CD4-positive, CD25-positive, alpha-beta regulatory T cell (primary cell): ENCODE results near the gene MXRA7. TPM values are rescaled to one million over a fixed set of nuclear protein-coding genes. Genes with fewer than 3 reads are reported as not detected.

ENCODE experiments used
- ATAC-seq, 2 donors: fragments of 150-1000 bp; cut with Tn5 transposase; one replicate each; pipeline ENCODE4 v1.10.0; 2021; ENCODE audit warnings: low read depth in 2 of 2, moderate number of reproducible peaks in 2 of 2, moderate library complexity in 1 of 2
- DNase-seq, 3 donors: peaks; one replicate each; pipeline versions ENCODE4 v3.0.0 to v3.0.0-alpha.2; 2012 to 2022; ENCODE audit warnings: mixed read lengths in 1 of 3
- H3K27ac ChIP-seq: one replicate; pipeline ENCODE4 v1.7.0; 2013; ENCODE audit warnings: mild to moderate bottlenecking, low read length; ENCODE audit not compliant: insufficient read depth, poor library complexity, severe bottlenecking
- H3K27me3 ChIP-seq: one replicate; pipeline ENCODE4 v1.7.0; 2013; ENCODE audit warnings: low read length; ENCODE audit not compliant: control insufficient read depth, insufficient read depth
- H3K36me3 ChIP-seq: one replicate; pipeline ENCODE4 v1.7.0; 2013; ENCODE audit warnings: mild to moderate bottlenecking, low read length, moderate library complexity; ENCODE audit not compliant: control insufficient read depth, insufficient read depth
- H3K4me1 ChIP-seq: 2 replicates; pipeline ENCODE4 v1.7.0; 2013; ENCODE audit warnings: mild to moderate bottlenecking, low read length; ENCODE audit not compliant: insufficient read depth, control insufficient read depth, poor library complexity, severe bottlenecking
- H3K4me3 ChIP-seq: one replicate; pipeline ENCODE4 v1.7.0; 2013; ENCODE audit warnings: low read depth, mild to moderate bottlenecking, low read length, moderate library complexity
- H3K9me3 ChIP-seq, 2 experiments: 1 replicate in 1 of 2; 2 replicates in 1 of 2; pipeline ENCODE4 v1.7.0; 2013; ENCODE audit warnings: low read length in 2 of 2, mild to moderate bottlenecking in 1 of 2, moderate library complexity in 1 of 2; ENCODE audit not compliant: control insufficient read depth in 2 of 2
- H3K27ac Mint-ChIP-seq, 3 donors: one replicate each; pipeline ENCODE4 v1.8.0; 2020 to 2022; ENCODE audit warnings: mild to moderate bottlenecking in 3 of 3, mixed read lengths in 3 of 3, moderate library complexity in 2 of 3
- H3K27me3 Mint-ChIP-seq: one replicate; pipeline ENCODE4 v1.8.0; 2022; ENCODE audit warnings: mild to moderate bottlenecking, mixed read lengths
- H3K36me3 Mint-ChIP-seq: one replicate; pipeline ENCODE4 v1.8.0; 2020; ENCODE audit warnings: mixed read lengths
- H3K4me1 Mint-ChIP-seq, 4 donors: one replicate each; pipeline ENCODE4 v1.8.0; 2020 to 2022; ENCODE audit warnings: mixed read lengths in 4 of 4, mild to moderate bottlenecking in 1 of 4
- H3K4me3 Mint-ChIP-seq, 4 donors: one replicate each; pipeline ENCODE4 v1.8.0; 2020 to 2022; ENCODE audit warnings: mild to moderate bottlenecking in 4 of 4, mixed read lengths in 4 of 4, moderate library complexity in 3 of 4
- H3K9me3 Mint-ChIP-seq, 7 donors: one replicate each; pipeline ENCODE4 v1.8.0; 2020 to 2022; ENCODE audit warnings: mixed read lengths in 7 of 7, mild to moderate bottlenecking in 3 of 7, moderate library complexity in 2 of 7
- polyA plus RNA-seq, 4 donors: library from polyadenylated mRNA; unstranded; fragments of 300-500 nt; fragmentation: Illumina TruSeq; gene quantifications; one replicate each; pipeline ENCODE4 v1.2.3, GENCODE V29; 2021
- total RNA-seq: library from RNA; stranded (reverse); gene quantifications from one replicate; pipeline ENCODE4 v1.2.3, GENCODE V29; 2022

The MXRA7 gene
- total and polyA plus RNA-seq, 5 donors from 2014 or later, result 2.2 to 8.8 (median 5.0) TPM

GRCh38 chr17:76631821-76632565 is 78.8 kb downstream of the MXRA7 start:
- H3K4me3 Mint-ChIP-seq, result no peak overlapping the region
- DNase-seq (peak in 1 of 3 donors; percentile 35), ATAC-seq (no peak)
- no peak overlapping the region for H3K4me3 ChIP-seq
- no peak overlapping the region for H3K27ac ChIP-seq
- no peaks in the 10 kb centered on the region for H3K27me3 ChIP-seq
- no peaks in the 10 kb centered on the region for H3K36me3 Mint-ChIP-seq
- no peaks in the 10 kb centered on the region for H3K9me3 Mint-ChIP-seq
- peaks cover 8% of the 10 kb centered on the region for H3K27me3 Mint-ChIP-seq
- peaks cover 0 to 13% (median 0%) of the 10 kb centered on the region in 4 donors for H3K4me1 Mint-ChIP-seq
- H3K36me3 ChIP-seq, result no peaks in the 10 kb centered on the region
- H3K9me3 ChIP-seq, result no peaks in the 10 kb centered on the region
- no peaks in the 10 kb centered on the region for H3K4me1 ChIP-seq
- peak overlapping the region in 1 of 3 donors; percentile 51 for H3K27ac Mint-ChIP-seq

- no peak overlapping the region for H3K4me3 ChIP-seq
- no peak overlapping the region for H3K27ac Mint-ChIP-seq
- peaks cover 0 to 13% (median 0%) of the 10 kb centered on the region in 4 donors for H3K4me1 Mint-ChIP-seq
- no peak for ATAC-seq
- no peaks in the 10 kb centered on the region for H3K36me3 Mint-ChIP-seq
- H3K36me3 ChIP-seq, result no peaks in the 10 kb centered on the region
- no peaks in the 10 kb centered on the region for H3K9me3 ChIP-seq
- DNase-seq, result no peak
- no peaks in the 10 kb centered on the region for H3K27me3 ChIP-seq
- H3K27ac ChIP-seq, result no peak overlapping the region
- H3K4me1 ChIP-seq, result no peaks in the 10 kb centered on the region
- peaks cover 4% of the 10 kb centered on the region for H3K27me3 Mint-ChIP-seq
- H3K9me3 Mint-ChIP-seq, result no peaks in the 10 kb centered on the region
- no peak overlapping the region for H3K4me3 Mint-ChIP-seq
Observed at GRCh38 chr17:76630151-76630550, 80.6 kb downstream of the MXRA7 start.

Other genes with a start within 250 kb of the MXRA7 start
- not detected for gene AANAT, start 243.4 kb downstream of the MXRA7 start, total RNA-seq
- gene AANAT, start 243.4 kb downstream of the MXRA7 start, polyA plus RNA-seq, result not detected
- 23.8 TPM for gene RHBDF2, start 209.5 kb downstream of the MXRA7 start, total RNA-seq
- 1 to 10 TPM; 2.5 to 4.5 (median 3.5) TPM for gene RHBDF2, start 209.5 kb downstream of the MXRA7 start, polyA plus RNA-seq
- gene CYGB, start 173.3 kb downstream of the MXRA7 start, total RNA-seq, result not detected
- not detected for gene CYGB, start 173.3 kb downstream of the MXRA7 start, polyA plus RNA-seq
- not detected for gene PRCD, start 170.9 kb downstream of the MXRA7 start, total RNA-seq
- gene PRCD, start 170.9 kb downstream of the MXRA7 start, polyA plus RNA-seq, result under 1 TPM in 1 of 4 donors, not detected in 3; 0.52 TPM
- gene ST6GALNAC2, start 125.1 kb downstream of the MXRA7 start, total RNA-seq, result 0.39 TPM
- gene ST6GALNAC2, start 125.1 kb downstream of the MXRA7 start, polyA plus RNA-seq, result under 1 TPM in 2 of 4 donors, not detected in 2; 0.08 to 0.13 TPM
- gene ST6GALNAC1, start 67.2 kb downstream of the MXRA7 start, total RNA-seq, result 8.5 TPM
- 1 to 10 TPM in 3 of 4 donors, under 1 TPM in 1; 0.33 to 3.7 (median 1.9) TPM for gene ST6GALNAC1, start 67.2 kb downstream of the MXRA7 start, polyA plus RNA-seq
- gene JMJD6, start 15.6 kb upstream of the MXRA7 start, total RNA-seq, result 124 TPM
- 10 to 100 TPM; 21.0 to 38.3 (median 33.6) TPM for gene JMJD6, start 15.6 kb upstream of the MXRA7 start, polyA plus RNA-seq
- 44.1 TPM for gene METTL23, start 15.9 kb upstream of the MXRA7 start, total RNA-seq
- 100 to 1,000 TPM; 130 to 175 (median 162) TPM for gene METTL23, start 15.9 kb upstream of the MXRA7 start, polyA plus RNA-seq
- 444 TPM for gene SRSF2, start 26.4 kb upstream of the MXRA7 start, total RNA-seq
- 100 to 1,000 TPM in 1 of 4 donors, 10 to 100 TPM in 3; 86.0 to 113 (median 93.7) TPM for gene SRSF2, start 26.4 kb upstream of the MXRA7 start, polyA plus RNA-seq
- 45.6 TPM for gene MFSD11, start 27.2 kb upstream of the MXRA7 start, total RNA-seq
- gene MFSD11, start 27.2 kb upstream of the MXRA7 start, polyA plus RNA-seq, result 10 to 100 TPM; 22.3 to 38.5 (median 26.1) TPM
- gene MGAT5B, start 157.4 kb upstream of the MXRA7 start, total RNA-seq, result not detected
- gene MGAT5B, start 157.4 kb upstream of the MXRA7 start, polyA plus RNA-seq, result not detected